Stomach (tissue), 4 donors: Measurements from ENCODE around the gene ANK2.

Source experiments
- EP300 ChIP-seq: sonication (generic); formaldehyde crosslinking; IDR thresholded peaks from one replicate; pipeline ENCODE4 v1.6.1; 2017; ENCODE audit warnings: antibody characterized with exemption
- POLR2A ChIP-seq, 4 donors: fragments of 450-650 bp; IDR thresholded peaks; one replicate each; pipeline ENCODE4 v1.6.1; 2016; ENCODE audit warnings: antibody characterized with exemption in 4 of 4, control low read depth in 2 of 4, mild to moderate bottlenecking in 1 of 4, moderate library complexity in 1 of 4
- TF ChIP-seq, protein P1 (sequence below), 7 experiments: fragments of 450-650 bp in 4 of 7; fragments of 200-600 bp in 3 of 7; sonication (generic) in 3 of 7; IDR thresholded peaks; one replicate each; pipeline ENCODE4 v1.5.1; 2016 to 2019; ENCODE audit warnings: antibody characterized with exemption in 7 of 7, control low read depth in 2 of 7, mild to moderate bottlenecking in 1 of 7

DNA sequence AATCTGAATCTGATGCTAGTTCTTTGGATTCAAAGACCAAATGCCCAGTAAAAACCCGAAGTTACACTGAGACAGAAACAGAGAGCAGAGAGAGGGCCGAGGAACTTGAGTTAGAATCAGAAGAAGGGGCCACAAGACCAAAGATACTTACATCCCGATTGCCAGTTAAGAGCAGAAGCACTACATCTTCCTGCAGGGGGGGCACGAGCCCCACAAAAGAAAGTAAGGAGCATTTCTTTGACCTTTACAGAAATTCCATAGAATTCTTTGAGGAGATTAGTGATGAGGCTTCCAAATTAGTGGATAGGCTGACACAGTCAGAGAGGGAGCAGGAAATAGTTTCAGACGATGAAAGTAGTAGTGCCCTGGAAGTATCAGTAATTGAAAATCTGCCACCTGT is 309.3 kb downstream of the ANK2 start:
- TF ChIP-seq, protein P1, sequence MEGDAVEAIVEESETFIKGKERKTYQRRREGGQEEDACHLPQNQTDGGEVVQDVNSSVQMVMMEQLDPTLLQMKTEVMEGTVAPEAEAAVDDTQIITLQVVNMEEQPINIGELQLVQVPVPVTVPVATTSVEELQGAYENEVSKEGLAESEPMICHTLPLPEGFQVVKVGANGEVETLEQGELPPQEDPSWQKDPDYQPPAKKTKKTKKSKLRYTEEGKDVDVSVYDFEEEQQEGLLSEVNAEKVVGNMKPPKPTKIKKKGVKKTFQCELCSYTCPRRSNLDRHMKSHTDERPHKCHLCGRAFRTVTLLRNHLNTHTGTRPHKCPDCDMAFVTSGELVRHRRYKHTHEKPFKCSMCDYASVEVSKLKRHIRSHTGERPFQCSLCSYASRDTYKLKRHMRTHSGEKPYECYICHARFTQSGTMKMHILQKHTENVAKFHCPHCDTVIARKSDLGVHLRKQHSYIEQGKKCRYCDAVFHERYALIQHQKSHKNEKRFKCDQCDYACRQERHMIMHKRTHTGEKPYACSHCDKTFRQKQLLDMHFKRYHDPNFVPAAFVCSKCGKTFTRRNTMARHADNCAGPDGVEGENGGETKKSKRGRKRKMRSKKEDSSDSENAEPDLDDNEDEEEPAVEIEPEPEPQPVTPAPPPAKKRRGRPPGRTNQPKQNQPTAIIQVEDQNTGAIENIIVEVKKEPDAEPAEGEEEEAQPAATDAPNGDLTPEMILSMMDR (IDR thresholded peaks at IDR 0.05) = no peak
- TF ChIP-seq POLR2A (IDR thresholded peaks at IDR 0.05) (no peak), EP300 (no peak)
